K562 (cell line): ENCODE data around the gene MARCHF7. TPM values are rescaled to one million over a fixed set of nuclear protein-coding genes. Genes with fewer than 3 reads are reported as not detected.
"Not testable (repeated sequence)": the region's sequence is repeated elsewhere in the genome, so short reads cannot be mapped to it uniquely, and the experiment has no call there.

Source experiments
- ATAC-seq: fragments of 200-7000 bp; cut with Tn5 transposase; 3 replicates; pipeline ENCODE4 v1.9.1; 2020; ENCODE audit warnings: moderate library complexity
- BruUV-seq: library from RNA; stranded (reverse); fragments of 400-500 nt; replicated peaks from 2 replicates; lab custom pipeline; 2021; lab: Mats Ljungman, UMichigan
- CTCF ChIA-PET: fragments of 300-600 bp; formaldehyde crosslinking; extraction: SDS; loops from one replicate; lab custom pipeline; 2021; ENCODE audit warnings: low intra/inter-chr PET ratio; lab: Yijun Ruan, JAX
- POLR2A ChIA-PET: fragments of 300-600, 350-650 bp; sonication (Branson Sonifier 250); formaldehyde crosslinking; extraction: SDS; loops from one replicate; lab custom pipeline; 2021; ENCODE audit warnings: antibody characterized with exemption, inconsistent platforms; lab: Yijun Ruan, JAX
- DNase-seq, 4 experiments: peaks; one replicate each; pipeline versions ENCODE4 v3.0.0 to v3.0.0-alpha.2; 2011 to 2018; ENCODE audit warnings: low spot score in 3 of 4, mixed read lengths in 3 of 4; ENCODE audit errors: extremely low read depth in 1 of 4
- FAIRE-seq: peaks from 2 replicates; lab custom pipeline; 2011; peaks lifted over from hg19 to GRCh38; lab: Jason Lieb, UNC
- H2AFZ ChIP-seq: 2 replicates; pipeline ENCODE4 v1.6.0; 2011; ENCODE audit warnings: low read depth, low read length, control low read depth, inconsistent platforms
- H3K27ac ChIP-seq: fragments of 200-600 bp; 3 replicates; pipeline ENCODE4 v1.8.0; 2011; ENCODE audit warnings: low read depth, mild to moderate bottlenecking, control low read depth, inconsistent platforms, low read length, moderate library complexity, mixed read lengths; ENCODE audit errors: extremely low read depth
- H3K27me3 ChIP-seq, 2 experiments: fragments of 300-600 bp in 1 of 2; 2 replicates in 1 of 2; 3 replicates in 1 of 2; pipeline versions ENCODE4 v1.6.0 to v1.8.0; 2011; ENCODE audit warnings: inconsistent platforms in 2 of 2, low read length in 2 of 2, mild to moderate bottlenecking in 1 of 2, mixed read lengths in 1 of 2, moderate library complexity in 1 of 2; ENCODE audit not compliant: control insufficient read depth in 2 of 2, insufficient read depth in 2 of 2
- H3K36me3 ChIP-seq: fragments of 300-600 bp; 3 replicates; pipeline ENCODE4 v1.8.0; 2011; ENCODE audit warnings: mild to moderate bottlenecking, low read length, inconsistent platforms; ENCODE audit not compliant: control insufficient read depth, insufficient read depth
- H3K4me1 ChIP-seq, 2 experiments: fragments of 200-600 bp in 1 of 2; replicated peaks in 1 of 2; 2 replicates in 1 of 2; 3 replicates in 1 of 2; pipeline versions ENCODE4 v1.5.1 to v1.8.0; 2011; ENCODE audit warnings: inconsistent platforms in 2 of 2, low read length in 2 of 2, mild to moderate bottlenecking in 1 of 2, mixed read lengths in 1 of 2, moderate library complexity in 1 of 2; ENCODE audit not compliant: control insufficient read depth in 2 of 2, insufficient read depth in 2 of 2
- H3K4me2 ChIP-seq: 2 replicates; pipeline ENCODE4 v1.6.1; 2011; ENCODE audit warnings: low read length, control low read depth, inconsistent platforms, mixed read lengths; ENCODE audit not compliant: insufficient read depth
- H3K4me3 ChIP-seq: fragments of 200-600 bp; sonication (generic), shearing (Covaris generic); 2 replicates; pipeline ENCODE4 v1.5.1; 2016; ENCODE audit warnings: control low read depth, inconsistent platforms
- H3K79me2 ChIP-seq: fragments of 200-600 bp; 3 replicates; pipeline ENCODE4 v1.8.0; 2011; ENCODE audit warnings: low read length, inconsistent platforms; ENCODE audit not compliant: control insufficient read depth, insufficient read depth
- H3K9ac ChIP-seq, 2 experiments: 2 replicates each; pipeline versions ENCODE4 v1.6.0 to v1.6.1; 2011; ENCODE audit warnings: low read depth in 2 of 2, low read length in 2 of 2, control low read depth in 1 of 2, inconsistent platforms in 1 of 2, mild to moderate bottlenecking in 1 of 2, mixed read lengths in 1 of 2; ENCODE audit not compliant: insufficient read depth in 1 of 2
- H3K9me1 ChIP-seq: one replicate; pipeline ENCODE4 v1.6.0; 2011; ENCODE audit warnings: inconsistent platforms, mild to moderate bottlenecking, low read length, moderate library complexity; ENCODE audit not compliant: control insufficient read depth, insufficient read depth
- H3K9me3 ChIP-seq: replicated peaks from 2 replicates; pipeline ENCODE4 v1.5.1; 2011; ENCODE audit warnings: low read depth, low read length, inconsistent platforms; ENCODE audit not compliant: control insufficient read depth, insufficient read depth
- H4K20me1 ChIP-seq: replicated peaks from 2 replicates; pipeline ENCODE4 v1.6.1; 2011; ENCODE audit warnings: low read length, inconsistent platforms, mixed read lengths; ENCODE audit not compliant: control insufficient read depth, insufficient read depth
- ADNP ChIP-seq: fragments of 200-800 bp; sonication (Bioruptor generic); IDR thresholded peaks from 2 replicates; pipeline ENCODE4 v1.6.1; 2016; ENCODE audit warnings: missing genetic modification characterization, missing compliant biosample characterization
- FOSL1 ChIP-seq: fragments of 200-800 bp; sonication (Bioruptor generic); conservative IDR thresholded peaks from 2 replicates; pipeline ENCODE4 v1.6.1; 2016; ENCODE audit warnings: missing genetic modification characterization, missing compliant biosample characterization
- HNRNPH1 ChIP-seq: fragments of 200-400 bp; formaldehyde crosslinking; optimal IDR thresholded peaks from 2 replicates; pipeline ENCODE3; 2017; ENCODE audit warnings: low read depth, mild to moderate bottlenecking, low read length, moderate library complexity
- KAT2B ChIP-seq: IDR thresholded peaks from one replicate; pipeline ENCODE4 v1.6.1; 2012; ENCODE audit warnings: low read depth, mild to moderate bottlenecking, control low read depth, inconsistent platforms, low read length, moderate library complexity
- PATZ1 ChIP-seq: fragments of 250-450 bp; sonication (Bioruptor Pico); IDR thresholded peaks from 2 replicates; pipeline ENCODE4 v1.5.0; 2020; ENCODE audit warnings: mild to moderate bottlenecking, borderline replicate concordance
- WGBS: fragments of 100-300 bp; shearing (Covaris generic); methylation state at CpG from one replicate; pipeline ENCODE4 v1.1.6; 2016; ENCODE audit warnings: low coverage, mixed read lengths; ENCODE audit not compliant: insufficient coverage; ENCODE audit errors: missing lambda C conversion rate; 5-methylcytosine and 5-hydroxymethylcytosine counted together
- in situ Hi-C: fragments of 300-500 bp; cut with MboI; formaldehyde crosslinking; loops from 4 replicates; pipeline ENCODE4 v1.15.0; 2018; ENCODE audit warnings: inconsistent platforms, mixed read lengths
- intact Hi-C: fragments of 100-400 bp; cut with micrococcal nuclease; formaldehyde crosslinking; loops from 2 replicates; pipeline ENCODE4 v1.14.2; 2022
- polyA plus RNA-seq, 8 experiments: library from polyadenylated mRNA; depleted of rRNA in 4 of 8; stranded (reverse) in 5 of 8; unstranded in 3 of 8; fragments of >200 nt; fragmentation: Nextera tagmentation in 2 of 8; fragmentation: Illumina TruSeq in 1 of 8; extraction: Ambion mirVana in 2 of 8; extraction: Trizol in 1 of 8; gene quantifications; 2 replicates each; pipeline versions ENCODE4 v1.2.1 to v1.2.3, GENCODE V29; 2011 to 2014; ENCODE audit warnings: inconsistent platforms in 1 of 8, missing spikeins in 1 of 8
- total RNA-seq, 7 experiments: library from RNA; depleted of rRNA in 6 of 7; stranded (reverse); fragments of >200 nt in 6 of 7; fragmentation: Illumina TruSeq in 2 of 7; extraction: Trizol in 2 of 7; gene quantifications; 2 replicates each; pipeline versions ENCODE4 v1.2.1 to v1.2.3, GENCODE V29; 2011 to 2021; ENCODE audit warnings: low replicate concordance in 1 of 7
- TF ChIP-seq, protein P1 (sequence below), 3 experiments: IDR thresholded peaks in 2 of 3; conservative IDR thresholded peaks in 1 of 3; 2 replicates each; pipeline ENCODE4 v1.5.1; 2011 to 2012; ENCODE audit warnings: low read length in 3 of 3, mild to moderate bottlenecking in 3 of 3, control low read depth in 2 of 3, improper control_type of control experiment in 1 of 3, inconsistent platforms in 1 of 3, low read depth in 1 of 3, mixed read lengths in 1 of 3, moderate library complexity in 1 of 3; ENCODE audit not compliant: insufficient read depth in 2 of 3

The MARCHF7 gene
- total and polyA plus RNA-seq, 9 of the 15 experiments (the other 6 are each of a cell fraction or from before 2014, with no cell fraction given): 58.2 to 137 (median 86.7) TPM

- TF ChIP-seq, protein P1, sequence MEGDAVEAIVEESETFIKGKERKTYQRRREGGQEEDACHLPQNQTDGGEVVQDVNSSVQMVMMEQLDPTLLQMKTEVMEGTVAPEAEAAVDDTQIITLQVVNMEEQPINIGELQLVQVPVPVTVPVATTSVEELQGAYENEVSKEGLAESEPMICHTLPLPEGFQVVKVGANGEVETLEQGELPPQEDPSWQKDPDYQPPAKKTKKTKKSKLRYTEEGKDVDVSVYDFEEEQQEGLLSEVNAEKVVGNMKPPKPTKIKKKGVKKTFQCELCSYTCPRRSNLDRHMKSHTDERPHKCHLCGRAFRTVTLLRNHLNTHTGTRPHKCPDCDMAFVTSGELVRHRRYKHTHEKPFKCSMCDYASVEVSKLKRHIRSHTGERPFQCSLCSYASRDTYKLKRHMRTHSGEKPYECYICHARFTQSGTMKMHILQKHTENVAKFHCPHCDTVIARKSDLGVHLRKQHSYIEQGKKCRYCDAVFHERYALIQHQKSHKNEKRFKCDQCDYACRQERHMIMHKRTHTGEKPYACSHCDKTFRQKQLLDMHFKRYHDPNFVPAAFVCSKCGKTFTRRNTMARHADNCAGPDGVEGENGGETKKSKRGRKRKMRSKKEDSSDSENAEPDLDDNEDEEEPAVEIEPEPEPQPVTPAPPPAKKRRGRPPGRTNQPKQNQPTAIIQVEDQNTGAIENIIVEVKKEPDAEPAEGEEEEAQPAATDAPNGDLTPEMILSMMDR (IDR thresholded peaks at IDR 0.05 in 2 of 3, conservative IDR thresholded peaks at IDR 0.05 in 1 of 3; ENCODE audit: insufficient read depth in 2 of 3, low read depth in 1 of 3, low read length in 3 of 3): no peak
- TF ChIP-seq ADNP (tag) (no peak), KAT2B (no peak), FOSL1 (no peak), PATZ1 (CRISPR knock-in tag) (no peak), HNRNPH1 (no peak)
Observed at GRCh38 chr2:159744363-159744762, 32.1 kb downstream of the MARCHF7 start (continued).

DNA sequence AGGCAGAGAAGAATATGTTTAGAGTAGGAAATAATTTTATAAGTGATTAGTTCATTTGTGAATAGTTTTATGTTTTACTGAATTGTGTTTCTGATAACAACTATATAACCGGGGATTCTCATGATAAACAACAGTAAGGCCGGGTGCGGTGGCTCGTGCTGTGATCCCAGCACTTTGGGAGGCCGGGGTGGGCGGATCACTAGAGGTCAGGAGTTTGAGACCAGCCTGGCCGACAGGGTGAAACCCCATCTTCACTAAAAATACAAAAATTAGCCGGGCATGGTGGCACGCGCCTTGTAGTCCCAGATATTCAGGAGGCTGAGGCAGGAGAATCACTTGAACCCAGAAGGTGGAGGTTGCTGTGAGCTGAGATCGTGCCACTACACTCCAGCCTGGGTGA, 32.9 kb downstream of the MARCHF7 start:
- H3K9ac ChIP-seq, H2AFZ ChIP-seq, FAIRE-seq, H3K4me1 ChIP-seq, H3K27me3 ChIP-seq, DNase-seq, BruUV-seq, POLR2A ChIA-PET, H4K20me1 ChIP-seq, in situ Hi-C loops, ATAC-seq, H3K9me1 ChIP-seq, H3K4me3 ChIP-seq, intact Hi-C loops, H3K9me3 ChIP-seq, CTCF ChIA-PET, H3K27ac ChIP-seq, H3K4me2 ChIP-seq: not testable (repeated sequence)
- peaks cover 54% of the 10 kb centered on the region for H3K79me2 ChIP-seq
- 98% methylated on average over 11 of the region's 11 CpGs for WGBS
- H3K36me3 ChIP-seq: peaks cover 90% of the 10 kb centered on the region
